ENCODE results near the gene GIGYF2.

DNA sequence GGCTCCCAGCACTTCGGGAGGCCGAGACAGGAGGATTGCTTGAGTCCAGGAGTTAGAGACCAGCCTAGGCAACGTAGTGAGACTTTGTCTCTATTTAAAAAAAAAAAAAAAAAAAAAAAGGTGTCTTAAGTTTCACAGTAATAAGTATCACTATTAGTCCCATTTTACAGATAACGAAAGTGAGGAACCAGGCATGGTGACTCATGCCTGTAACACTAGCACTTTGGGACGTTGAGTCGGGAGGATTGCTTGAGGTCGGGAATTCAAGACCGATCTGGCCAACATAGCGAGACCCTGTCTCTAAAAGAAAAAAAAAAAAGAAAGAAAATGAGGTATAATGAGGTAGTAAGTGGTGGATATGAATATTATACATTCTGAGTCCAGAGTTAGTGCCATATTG, 76.7 kb downstream of the GIGYF2 start:
- TF ChIP-seq, protein P1, sequence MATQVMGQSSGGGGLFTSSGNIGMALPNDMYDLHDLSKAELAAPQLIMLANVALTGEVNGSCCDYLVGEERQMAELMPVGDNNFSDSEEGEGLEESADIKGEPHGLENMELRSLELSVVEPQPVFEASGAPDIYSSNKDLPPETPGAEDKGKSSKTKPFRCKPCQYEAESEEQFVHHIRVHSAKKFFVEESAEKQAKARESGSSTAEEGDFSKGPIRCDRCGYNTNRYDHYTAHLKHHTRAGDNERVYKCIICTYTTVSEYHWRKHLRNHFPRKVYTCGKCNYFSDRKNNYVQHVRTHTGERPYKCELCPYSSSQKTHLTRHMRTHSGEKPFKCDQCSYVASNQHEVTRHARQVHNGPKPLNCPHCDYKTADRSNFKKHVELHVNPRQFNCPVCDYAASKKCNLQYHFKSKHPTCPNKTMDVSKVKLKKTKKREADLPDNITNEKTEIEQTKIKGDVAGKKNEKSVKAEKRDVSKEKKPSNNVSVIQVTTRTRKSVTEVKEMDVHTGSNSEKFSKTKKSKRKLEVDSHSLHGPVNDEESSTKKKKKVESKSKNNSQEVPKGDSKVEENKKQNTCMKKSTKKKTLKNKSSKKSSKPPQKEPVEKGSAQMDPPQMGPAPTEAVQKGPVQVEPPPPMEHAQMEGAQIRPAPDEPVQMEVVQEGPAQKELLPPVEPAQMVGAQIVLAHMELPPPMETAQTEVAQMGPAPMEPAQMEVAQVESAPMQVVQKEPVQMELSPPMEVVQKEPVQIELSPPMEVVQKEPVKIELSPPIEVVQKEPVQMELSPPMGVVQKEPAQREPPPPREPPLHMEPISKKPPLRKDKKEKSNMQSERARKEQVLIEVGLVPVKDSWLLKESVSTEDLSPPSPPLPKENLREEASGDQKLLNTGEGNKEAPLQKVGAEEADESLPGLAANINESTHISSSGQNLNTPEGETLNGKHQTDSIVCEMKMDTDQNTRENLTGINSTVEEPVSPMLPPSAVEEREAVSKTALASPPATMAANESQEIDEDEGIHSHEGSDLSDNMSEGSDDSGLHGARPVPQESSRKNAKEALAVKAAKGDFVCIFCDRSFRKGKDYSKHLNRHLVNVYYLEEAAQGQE (IDR thresholded peaks at IDR 0.05; ENCODE audit: insufficient read depth in 1 of 2, low read depth in 2 of 2, low read length in 2 of 2), result no peak
- no peak for TF ChIP-seq POLR2AphosphoS5 (IDR thresholded peaks at IDR 0.05; ENCODE audit: low read depth, low read length)
- no peak for TF ChIP-seq TAF1 (IDR thresholded peaks at IDR 0.05; ENCODE audit: borderline replicate concordance, insufficient read depth, low read length)
- TF ChIP-seq SIN3A (IDR thresholded peaks at IDR 0.05; ENCODE audit: borderline replicate concordance, insufficient read depth, low read length), result no peak

Measured in PFSK-1 (cell line).